Activated gamma-delta T cell (primary cell): ENCODE data around the gene COPB1.

Experiments used
- DNase-seq: peaks from one replicate; lab custom pipeline; 2025; lab: John Stamatoyannopoulos, UW

The COPB1 gene

GRCh38 chr11:14503023-14503422 lies 3.4 kb upstream of the COPB1 start:
- DNase-seq = no peak

- no peak for DNase-seq
Observed at GRCh38 chr11:14502039-14502438, 2.4 kb upstream of the COPB1 start.

GRCh38 chr11:14500181-14500651 lies 605 bp upstream of the COPB1 start:
- no peak for DNase-seq

GRCh38 chr11:14499178-14499559 lies 442 bp downstream of the COPB1 start:
- peak; percentile 43 for DNase-seq

- no peak for DNase-seq
Observed at GRCh38 chr11:14480716-14481115, 18.9 kb downstream of the COPB1 start.

GRCh38 chr11:14471127-14471526 lies 28.5 kb downstream of the COPB1 start:
- DNase-seq = no peak

- no peak for DNase-seq
Observed at GRCh38 chr11:14463623-14464022, 36.0 kb downstream of the COPB1 start.

- no peak for DNase-seq
Observed at GRCh38 chr11:14460147-14460546, 39.5 kb downstream of the COPB1 start.

GRCh38 chr11:14458377-14458776 lies 41.2 kb downstream of the COPB1 start:
- DNase-seq = no peak

GRCh38 chr11:14455648-14456430 lies 43.8 kb downstream of the COPB1 start:
- DNase-seq = no peak

- no peak for DNase-seq
Observed at GRCh38 chr11:14454861-14455632, 44.6 kb downstream of the COPB1 start.

GRCh38 chr11:14451825-14452224 lies 47.8 kb downstream of the COPB1 start:
- no peak for DNase-seq

- no peak for DNase-seq
Observed at GRCh38 chr11:14449302-14449714, 50.3 kb downstream of the COPB1 start.

GRCh38 chr11:14448240-14448639 lies 51.4 kb downstream of the COPB1 start:
- no peak for DNase-seq

- no peak for DNase-seq
Observed at GRCh38 chr11:14446701-14447169, 52.9 kb downstream of the COPB1 start.

- no peak for DNase-seq
Observed at GRCh38 chr11:14445542-14446530, 53.8 kb downstream of the COPB1 start.

GRCh38 chr11:14444441-14445189 lies 55.0 kb downstream of the COPB1 start:
- no peak for DNase-seq

GRCh38 chr11:14443638-14444037 lies 56.0 kb downstream of the COPB1 start:
- DNase-seq = no peak

- no peak for DNase-seq
Observed at GRCh38 chr11:14435717-14436512, 63.7 kb downstream of the COPB1 start.

GRCh38 chr11:14425621-14426020 lies 74.0 kb downstream of the COPB1 start:
- no peak for DNase-seq
